ENCODE data around the gene CYB5A. TPM values are rescaled to one million over a fixed set of nuclear protein-coding genes. Genes with fewer than 3 reads are reported as not detected.
A peak's percentile ranks its signal among the peaks of the same experiment; 100 is the strongest.

Gene CYB5A
- total RNA-seq, 1 experiment from 2014 or later = 45.9 TPM

GRCh38 chr18:74248595-74248994 is 43.2 kb downstream of the CYB5A start:
- no peak for DNase-seq (ENCODE audit: low read depth)

DNA sequence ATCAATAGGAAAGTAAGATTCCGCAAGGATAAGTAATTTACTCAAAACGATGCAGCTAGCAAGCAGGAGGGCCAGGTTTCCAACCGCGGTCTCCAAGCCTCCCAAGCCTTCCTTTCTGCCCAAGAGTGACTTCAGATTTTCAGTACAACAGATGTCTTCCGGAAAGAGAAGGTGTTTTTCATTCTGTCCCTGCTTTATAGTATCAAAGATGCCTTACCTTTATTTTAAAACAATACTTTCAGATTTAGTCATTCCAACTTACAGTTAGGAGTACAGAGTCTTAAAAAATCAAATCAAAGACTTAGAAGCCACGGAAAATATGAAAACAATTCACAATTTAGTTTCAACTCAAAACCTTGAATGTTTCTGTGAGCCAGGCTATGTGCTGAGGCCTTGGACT is 43.6 kb downstream of the CYB5A start:
- DNase-seq (ENCODE audit: low read depth) = no peak

DNA sequence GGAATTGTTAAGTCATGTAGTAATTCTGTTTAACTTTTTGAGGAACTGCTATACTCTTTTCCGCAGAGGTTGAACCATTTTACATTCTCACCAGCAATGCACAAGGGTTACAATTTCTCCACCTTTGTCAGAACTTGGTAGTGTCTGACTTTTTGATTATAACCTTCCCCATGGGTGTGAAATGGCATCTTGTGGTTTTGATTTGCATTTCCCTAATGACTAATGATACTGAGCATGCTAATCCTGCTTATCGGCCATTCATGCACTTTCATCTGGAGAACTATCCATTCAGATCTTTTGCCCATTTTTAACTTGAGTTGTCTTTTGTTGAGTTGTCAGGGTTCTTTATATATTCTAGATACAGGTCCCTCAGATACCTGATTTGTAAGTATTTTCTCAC is 47.2 kb downstream of the CYB5A start:
- DNase-seq (ENCODE audit: low read depth) = no peak

DNA sequence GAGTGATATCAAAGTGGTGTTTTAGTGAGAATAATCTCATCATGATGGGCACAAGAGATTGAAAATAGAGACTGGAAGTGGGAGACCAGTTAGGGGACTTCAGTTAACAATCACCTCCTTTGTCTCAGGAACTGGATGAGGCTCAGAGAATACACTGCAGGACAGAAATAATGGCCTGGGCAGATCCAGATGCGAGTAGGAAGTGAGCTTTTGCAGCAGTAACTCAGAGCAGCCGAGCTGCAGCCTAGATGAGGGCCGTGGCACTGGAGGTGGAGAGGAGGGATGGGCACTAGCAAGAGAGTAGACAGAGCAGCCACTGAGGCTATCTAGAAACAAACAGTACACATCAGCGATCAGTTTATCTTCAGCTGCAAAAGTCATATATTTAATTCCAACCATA is 48.6 kb downstream of the CYB5A start:
- no peak for DNase-seq (ENCODE audit: low read depth)

GRCh38 chr18:74242438-74243096 is 49.2 kb downstream of the CYB5A start:
- DNase-seq (ENCODE audit: low read depth) = no peak

GRCh38 chr18:74241970-74242369 is 49.8 kb downstream of the CYB5A start:
- DNase-seq (ENCODE audit: low read depth) = no peak

DNA sequence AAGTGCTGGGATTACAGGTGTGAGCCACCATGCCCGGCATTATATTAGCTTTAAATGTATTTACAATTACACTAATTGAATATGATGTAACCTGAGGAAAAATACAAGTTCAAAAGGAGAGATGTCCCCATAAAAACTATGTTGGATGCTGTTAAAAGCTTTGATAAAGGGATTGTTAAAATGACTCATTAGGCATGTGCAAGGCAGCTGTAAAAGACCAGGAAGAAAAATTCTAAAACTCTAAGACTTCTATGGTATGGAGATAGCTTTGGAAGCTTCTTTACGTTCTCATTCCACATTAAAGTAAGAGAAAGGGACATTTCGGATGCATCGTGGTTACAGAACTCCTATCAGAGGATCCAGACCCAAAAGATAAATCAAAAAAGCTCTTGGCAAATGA is 50.3 kb downstream of the CYB5A start:
- no peak for DNase-seq (ENCODE audit: low read depth)

DNA sequence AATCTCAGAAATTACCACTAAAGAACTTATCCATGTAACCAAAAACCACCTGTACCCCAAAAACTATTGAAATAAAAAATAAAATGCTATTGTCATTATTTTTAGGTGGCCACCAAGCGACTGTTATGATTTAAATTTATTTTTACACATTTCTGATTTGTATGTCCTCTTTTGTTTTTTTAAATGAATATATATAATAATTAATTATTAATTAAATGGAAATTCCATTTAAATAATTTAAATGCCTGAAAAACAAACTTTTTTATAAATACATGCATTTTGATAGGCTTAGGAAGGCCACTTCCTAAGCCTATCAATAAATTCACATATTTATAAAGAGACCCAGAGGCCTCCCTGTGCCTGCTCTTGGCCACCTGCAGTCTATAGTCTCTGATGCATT is 52.2 kb downstream of the CYB5A start:
- no peak for DNase-seq (ENCODE audit: low read depth)

DNA sequence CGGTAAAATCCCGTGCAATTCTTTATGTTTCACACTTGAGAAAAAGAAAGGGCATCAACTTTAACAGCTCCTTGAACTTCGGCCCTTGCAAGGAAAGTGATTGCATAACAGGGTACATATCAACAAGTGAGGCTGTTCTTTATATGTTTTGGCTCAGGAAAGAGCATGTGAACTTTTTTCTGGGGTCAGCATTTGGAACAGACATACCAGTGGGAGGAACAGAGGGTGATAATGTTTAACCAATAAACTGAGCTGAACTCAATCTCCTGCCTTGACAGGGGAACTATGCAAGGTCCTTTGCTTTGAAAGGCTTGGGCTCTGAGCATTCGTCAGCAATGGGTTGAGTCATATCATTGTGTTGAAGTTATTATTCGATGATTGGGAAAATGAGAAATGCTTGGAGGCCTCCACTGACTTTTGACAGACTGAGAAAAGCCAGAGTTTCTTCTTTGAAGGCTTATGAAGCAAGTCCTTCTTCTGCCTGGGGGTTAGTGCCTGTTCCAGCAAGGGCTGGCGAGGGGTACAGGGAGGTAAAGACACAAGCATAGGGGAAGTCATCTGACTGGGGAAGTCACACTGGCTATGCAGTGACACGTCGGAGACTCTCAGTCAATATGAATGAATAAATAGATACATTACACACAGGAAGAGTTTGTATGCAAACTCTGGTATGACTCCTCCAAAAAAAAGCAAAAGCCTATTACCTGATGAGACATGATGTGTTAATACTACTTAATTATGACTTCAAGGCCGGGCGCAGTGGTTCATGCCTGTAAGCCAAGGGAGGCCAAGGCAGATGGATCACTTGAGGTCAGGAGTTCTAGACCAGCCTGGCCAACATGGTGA is 57.2 kb downstream of the CYB5A start:
- peak; percentile 11 for DNase-seq (ENCODE audit: low read depth)

DNA sequence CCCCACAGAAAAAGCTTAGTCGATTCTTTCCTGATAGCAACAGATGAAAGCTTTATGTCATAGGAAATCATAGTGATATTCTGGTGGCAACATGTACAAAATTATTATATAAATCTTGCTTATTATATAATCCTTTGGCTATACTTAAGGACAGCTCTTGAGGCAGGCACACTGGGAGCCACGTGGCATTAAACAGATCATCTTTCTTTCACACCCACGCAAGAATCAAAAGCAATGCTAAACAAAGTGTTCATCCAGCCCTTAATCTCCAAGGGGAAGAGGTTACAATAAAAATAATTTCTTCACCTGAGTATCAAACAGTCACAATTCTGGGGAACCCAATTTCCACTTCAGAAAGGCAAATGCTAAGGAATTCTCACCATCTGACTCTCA is 57.8 kb downstream of the CYB5A start:
- DNase-seq (ENCODE audit: low read depth) = no peak

DNA sequence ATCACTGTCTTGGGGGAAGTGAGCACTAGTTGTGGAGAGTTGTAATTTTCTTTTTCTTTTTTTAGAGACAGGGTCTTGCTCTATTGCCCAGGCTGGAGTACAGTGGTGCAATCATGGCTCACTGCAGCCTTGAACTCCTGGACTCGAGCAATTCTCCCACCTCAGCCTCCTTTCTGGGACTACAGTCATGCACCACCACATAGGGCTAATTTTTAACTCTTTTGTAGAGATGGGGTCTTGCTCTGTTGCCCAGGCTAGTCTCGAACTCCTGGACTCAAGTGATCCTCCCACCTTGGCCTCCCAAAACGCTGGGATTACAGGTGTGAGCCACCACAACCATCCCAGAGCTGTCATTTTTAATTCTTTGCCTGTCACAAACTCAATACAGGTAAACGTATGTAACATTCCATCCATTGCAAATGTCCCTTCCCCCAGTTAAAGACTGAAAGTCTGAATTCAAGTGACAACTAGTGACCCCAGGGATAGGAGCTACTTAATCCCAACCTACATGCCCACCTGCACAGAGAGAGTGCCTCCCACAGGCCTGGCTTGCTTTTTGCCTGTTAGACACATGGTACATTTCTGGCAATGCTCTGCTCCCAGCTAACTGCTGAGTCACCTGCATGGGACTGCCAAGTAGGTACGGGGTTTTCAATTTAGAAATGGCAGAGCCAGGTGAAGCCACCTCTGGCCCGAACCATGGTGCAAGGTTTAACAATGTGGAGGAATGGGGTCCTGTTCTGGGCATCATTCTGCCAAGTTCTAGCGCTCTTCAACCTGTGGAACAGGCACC is 60.6 kb downstream of the CYB5A start:
- no peak for DNase-seq (ENCODE audit: low read depth)

- DNase-seq (ENCODE audit: low read depth) = no peak
These were observed 61.9 kb downstream of the CYB5A start for GRCh38 chr18:74229891-74230290.

DNA sequence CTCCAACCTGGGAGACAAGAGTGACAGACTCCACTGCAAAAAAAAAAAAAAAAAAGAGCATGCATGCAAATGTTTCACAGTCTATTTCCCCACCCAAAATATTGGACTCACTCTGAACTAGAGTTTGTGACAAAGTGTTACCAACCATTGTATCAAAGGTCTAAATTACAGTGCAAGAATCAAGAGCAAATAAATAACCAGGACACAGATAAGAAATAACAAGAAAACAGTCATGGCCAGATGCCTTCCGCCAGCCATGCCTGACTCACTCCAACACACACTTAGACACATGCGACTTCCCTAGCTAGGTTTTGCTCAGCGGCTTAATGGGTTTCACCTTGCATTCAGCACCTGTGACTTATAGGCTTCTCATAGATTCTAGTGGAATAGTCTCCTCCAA is 62.8 kb downstream of the CYB5A start:
- no peak for DNase-seq (ENCODE audit: low read depth)

- no peak for DNase-seq (ENCODE audit: low read depth)
These were observed 63.5 kb downstream of the CYB5A start for GRCh38 chr18:74228312-74228711.

DNA sequence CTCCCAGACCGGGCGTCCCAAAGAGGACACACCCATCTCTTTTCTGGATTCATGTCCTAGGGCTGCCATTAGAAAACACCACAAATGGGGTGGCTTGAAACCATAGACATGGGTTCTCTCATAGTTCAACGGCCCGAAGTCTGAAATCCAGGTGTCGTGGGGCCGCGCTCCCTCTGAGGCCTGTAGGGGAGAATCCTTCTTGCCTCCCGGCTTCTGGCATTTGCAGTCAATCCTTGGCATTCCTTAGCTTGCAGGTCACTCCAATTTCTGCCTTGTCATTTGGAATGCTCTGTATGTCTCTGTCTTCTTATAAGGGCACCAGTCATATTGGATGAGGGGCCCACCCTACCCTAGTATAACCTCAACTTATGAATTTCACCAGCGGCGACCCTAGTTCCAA is 65.1 kb downstream of the CYB5A start:
- no peak for DNase-seq (ENCODE audit: low read depth)

DNA sequence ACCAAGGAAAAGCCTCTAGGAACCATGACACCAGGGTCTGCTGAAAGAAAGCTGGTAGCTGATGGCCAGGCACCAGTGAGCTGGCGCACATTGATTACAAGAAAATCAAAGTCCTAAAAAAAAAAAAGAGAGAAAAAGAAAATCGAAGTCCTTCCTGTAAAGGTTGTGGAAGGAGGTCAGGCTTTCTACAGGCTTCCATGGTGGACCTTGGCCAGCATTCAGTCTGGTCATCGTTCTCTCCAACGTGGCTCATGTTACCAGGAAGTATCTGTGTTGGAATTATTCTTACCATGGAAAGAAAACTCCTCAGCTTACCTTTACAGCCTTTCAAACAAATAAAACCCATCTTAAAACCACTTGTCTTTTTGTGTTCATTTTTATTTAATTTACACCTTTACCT is 65.6 kb downstream of the CYB5A start:
- no peak for DNase-seq (ENCODE audit: low read depth)

DNA sequence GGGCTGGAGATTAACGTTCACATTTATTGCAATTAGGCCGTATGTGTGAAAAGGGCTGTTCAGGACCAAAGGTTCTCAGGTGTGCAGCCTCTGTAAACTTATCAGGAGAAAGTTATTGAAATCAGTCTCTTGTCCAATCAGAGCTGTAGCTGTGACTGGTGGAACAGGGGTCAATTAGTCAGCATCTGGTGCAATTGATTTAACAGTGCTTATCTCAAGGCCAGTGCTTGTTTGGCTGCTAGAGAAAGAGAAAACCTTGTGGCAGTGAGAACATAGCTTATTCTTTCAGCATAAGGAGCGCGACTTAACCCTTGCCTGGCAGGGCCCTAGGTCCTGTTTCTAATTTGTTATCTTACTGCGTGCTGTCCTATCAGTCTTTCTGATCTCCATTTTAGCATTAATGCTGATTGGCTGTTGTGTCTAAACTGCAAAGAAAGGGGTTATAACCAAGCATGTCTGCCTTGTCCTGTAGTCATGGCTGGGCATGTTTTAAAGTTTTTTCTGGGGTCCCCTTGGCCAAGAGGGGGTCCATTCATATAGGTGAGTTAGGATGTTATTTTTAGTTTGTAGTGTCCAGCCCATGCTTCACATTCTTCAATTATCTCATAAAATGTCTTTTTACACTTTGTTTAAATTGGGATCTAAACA is 66.4 kb downstream of the CYB5A start:
- no peak for DNase-seq (ENCODE audit: low read depth)

GRCh38 chr18:74222710-74223494 is 68.9 kb downstream of the CYB5A start:
- no peak for DNase-seq (ENCODE audit: low read depth)

GRCh38 chr18:74221081-74221480 is 70.7 kb downstream of the CYB5A start:
- no peak for DNase-seq (ENCODE audit: low read depth)

GRCh38 chr18:74219056-74219455 is 72.7 kb downstream of the CYB5A start:
- no peak for DNase-seq (ENCODE audit: low read depth)

- no peak for DNase-seq (ENCODE audit: low read depth)
These were observed 74.2 kb downstream of the CYB5A start for GRCh38 chr18:74217476-74218143.

Measured in Daoy (cell line).